GM10847 (cell line): Measurements from ENCODE around the gene RTN4RL1.
A peak's percentile ranks its signal among the peaks of the same experiment; 100 is the strongest.

Experiments used
- POLR2A ChIP-seq: IDR thresholded peaks from 2 replicates; pipeline ENCODE4 v1.6.1; 2011; ENCODE audit not compliant: insufficient read length; ENCODE audit errors: extremely low read depth

RTN4RL1 gene

GRCh38 chr17:2041561-2042389, 16.6 kb upstream of the RTN4RL1 start, which contains the start of gene OVCA2:
TSS of gene OVCA2 (plus strand) at chr17:2042022. CDS start at chr17:2042048, 26 bp downstream.
- TF ChIP-seq POLR2A = peak; percentile 79

- no peak for TF ChIP-seq POLR2A
Measured at GRCh38 chr17:2040942-2041560, 15.9 kb upstream of the RTN4RL1 start.

GRCh38 chr17:2040219-2040827, 15.2 kb upstream of the RTN4RL1 start:
- no peak for TF ChIP-seq POLR2A

GRCh38 chr17:2037155-2037554, 12.0 kb upstream of the RTN4RL1 start:
- no peak for TF ChIP-seq POLR2A

GRCh38 chr17:2035541-2036488, 10.7 kb upstream of the RTN4RL1 start:
- TF ChIP-seq POLR2A = no peak

- no peak for TF ChIP-seq POLR2A
Measured at GRCh38 chr17:2034806-2035540, 9.8 kb upstream of the RTN4RL1 start.

- no peak for TF ChIP-seq POLR2A
Measured at GRCh38 chr17:2034157-2034556, 9.0 kb upstream of the RTN4RL1 start.

- TF ChIP-seq POLR2A = no peak
Measured at GRCh38 chr17:2033153-2033552, 8.0 kb upstream of the RTN4RL1 start.

GRCh38 chr17:2030779-2031163, 5.6 kb upstream of the RTN4RL1 start:
- TF ChIP-seq POLR2A = no peak

GRCh38 chr17:2029911-2030778, 5.0 kb upstream of the RTN4RL1 start, which contains the start of gene DPH1:
TSS of gene DPH1 (plus strand) at chr17:2030153. CDS start at chr17:2030170, 17 bp downstream.
- peak; percentile 44 for TF ChIP-seq POLR2A

- TF ChIP-seq POLR2A = no peak
Measured at GRCh38 chr17:2028737-2029136, 3.6 kb upstream of the RTN4RL1 start.

GRCh38 chr17:2028234-2028614, 3.1 kb upstream of the RTN4RL1 start:
- TF ChIP-seq POLR2A = no peak

GRCh38 chr17:2027528-2028233, 2.5 kb upstream of the RTN4RL1 start:
- TF ChIP-seq POLR2A = no peak
